Esophagus (tissue), 2 donors: ENCODE data around the gene SLC6A8. TPM values are rescaled to one million over a fixed set of nuclear protein-coding genes. Genes with fewer than 3 reads are reported as not detected.
"Not testable (repeated sequence)": the region's sequence is repeated elsewhere in the genome, so short reads cannot be mapped to it uniquely, and the experiment has no call there.

Experiments
- H3K27ac ChIP-seq, 2 donors: one replicate each; pipeline ENCODE4 v1.5.1; 2013; ENCODE audit warnings: low read depth in 2 of 2, mild to moderate bottlenecking in 2 of 2, inconsistent platforms in 1 of 2, low read length in 1 of 2, moderate library complexity in 1 of 2
- H3K27me3 ChIP-seq, 2 donors: one replicate each; pipeline ENCODE4 v1.6.1; 2013; ENCODE audit warnings: low read length in 2 of 2, control low read depth in 1 of 2, mild to moderate bottlenecking in 1 of 2; ENCODE audit not compliant: insufficient read depth in 2 of 2, control insufficient read depth in 1 of 2
- H3K36me3 ChIP-seq, 2 donors: one replicate each; pipeline ENCODE4 v1.6.1; 2013; ENCODE audit warnings: low read length in 1 of 2; ENCODE audit not compliant: control insufficient read depth in 2 of 2, insufficient read depth in 2 of 2
- H3K4me1 ChIP-seq, 2 donors: one replicate each; pipeline ENCODE4 v1.6.1; 2013; ENCODE audit warnings: low read length in 1 of 2; ENCODE audit not compliant: control insufficient read depth in 2 of 2, insufficient read depth in 2 of 2
- H3K4me3 ChIP-seq, 2 donors: one replicate each; pipeline ENCODE4 v1.5.1; 2013; ENCODE audit warnings: low read length in 2 of 2, mild to moderate bottlenecking in 2 of 2, low read depth in 1 of 2, moderate library complexity in 1 of 2
- H3K9me3 ChIP-seq, 2 donors: one replicate each; pipeline ENCODE4 v1.6.1; 2013; ENCODE audit warnings: mild to moderate bottlenecking in 2 of 2, low read depth in 1 of 2, low read length in 1 of 2, moderate library complexity in 1 of 2; ENCODE audit not compliant: control insufficient read depth in 2 of 2, insufficient read depth in 1 of 2
- WGBS, 2 donors: extraction: QIAGEN DNeasy Blood & Tissue Kit; methylation state at CpG; one replicate each; pipeline ENCODE4 v1.1.7; 2013; 5-methylcytosine and 5-hydroxymethylcytosine counted together
- polyA plus RNA-seq, 2 donors: library from polyadenylated mRNA; stranded (reverse); fragments of 200-250 nt; gene quantifications; one replicate each; pipeline ENCODE4 v1.2.3, GENCODE V29; 2013
- donor health status: healthy with polysubstance abuse.
- donor health status: Bipolar disorder and iron deficiency.

Gene SLC6A8
- polyA plus RNA-seq, 2 donors: 33.0 to 41.4 TPM

DNA sequence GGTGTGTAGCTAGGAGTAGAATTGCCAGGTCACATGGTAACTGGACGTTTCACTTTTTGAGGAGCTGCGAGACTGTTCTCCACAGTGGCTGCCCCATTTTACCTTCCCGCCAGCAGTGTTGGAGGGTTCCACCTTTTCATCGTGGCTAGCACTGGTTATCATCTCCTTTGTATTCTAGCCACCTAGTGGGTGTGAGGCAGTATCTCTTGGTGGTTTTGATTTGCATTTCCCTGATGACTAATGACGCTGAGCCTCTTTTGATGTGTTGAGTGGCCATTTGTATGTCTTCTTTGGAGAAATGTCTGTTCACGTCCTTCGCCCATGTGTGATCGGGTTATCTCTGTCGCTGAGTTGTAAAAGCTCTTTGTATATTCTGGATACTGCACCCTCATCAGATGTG, 47.5 kb downstream of the SLC6A8 start:
- WGBS, 2 donors: 76 to 81% methylated on average over 9 of the region's 9 CpGs
- Histone ChIP-seq H3K9me3 (no peaks in the 10 kb centered on the region), H3K27ac (no peak overlapping the region)

GRCh38 chrX:153736071-153736820, 48.5 kb downstream of the SLC6A8 start:
- 83 to 90% methylated on average over 28 to 30 of the region's 30 CpGs for WGBS, 2 donors
- no peak overlapping the region for H3K27ac ChIP-seq

More for the DNA sequence above, 47.5 kb downstream of the SLC6A8 start:
- Histone ChIP-seq H3K36me3 (no peaks in the 10 kb centered on the region), H3K4me3 (no peak overlapping the region), H3K4me1 (peaks cover under 1 to 2% of the 10 kb centered on the region in 2 donors), H3K27me3 (no peaks in the 10 kb centered on the region)

DNA sequence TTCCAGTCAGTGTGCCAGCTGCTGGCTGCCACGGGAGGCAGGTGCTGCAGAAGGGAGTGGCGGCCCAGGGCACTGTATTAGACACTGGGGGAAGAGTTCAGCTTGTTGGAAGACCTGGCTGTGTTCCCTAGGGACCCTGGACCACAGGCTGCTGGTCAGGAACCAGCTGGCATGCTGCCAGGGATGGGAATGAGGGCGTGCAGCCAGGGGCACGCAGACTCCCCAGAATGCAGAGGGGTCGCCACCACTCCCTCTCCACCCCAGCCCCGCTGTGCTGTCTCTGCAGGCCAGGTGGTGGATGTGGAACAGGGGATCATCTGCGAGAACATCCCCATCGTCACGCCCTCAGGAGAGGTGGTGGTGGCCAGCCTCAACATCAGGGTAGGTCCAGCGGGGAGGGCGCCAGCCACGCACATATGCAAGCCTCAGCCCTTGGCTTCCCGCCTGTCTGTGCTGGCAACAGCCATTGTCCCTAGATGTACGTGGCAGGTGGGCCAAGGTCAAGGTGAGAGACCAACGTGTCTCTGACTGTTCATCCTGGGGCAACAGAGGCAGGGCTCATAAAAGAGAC, 49.2 kb downstream of the SLC6A8 start:
- WGBS, 2 donors: 79 to 82% methylated on average over 15 of the region's 15 CpGs
- Histone ChIP-seq H3K27ac (no peak overlapping the region), H3K36me3 (no peaks in the 10 kb centered on the region), H3K27me3 (no peaks in the 10 kb centered on the region), H3K4me3 (no peak overlapping the region), H3K4me1 (peaks cover 2 to 5% of the 10 kb centered on the region in 2 donors), H3K9me3 (no peaks in the 10 kb centered on the region)

More at GRCh38 chrX:153736071-153736820, 48.5 kb downstream of the SLC6A8 start:
- no peak overlapping the region for H3K4me3 ChIP-seq
- peaks cover 2 to 5% of the 10 kb centered on the region in 2 donors for H3K4me1 ChIP-seq
- no peaks in the 10 kb centered on the region for H3K27me3 ChIP-seq
- no peaks in the 10 kb centered on the region for H3K9me3 ChIP-seq
- no peaks in the 10 kb centered on the region for H3K36me3 ChIP-seq

- H3K36me3 ChIP-seq: no peaks in the 10 kb centered on the region
- H3K9me3 ChIP-seq: no peaks in the 10 kb centered on the region
- H3K4me1 ChIP-seq: peaks cover 0 to 6% of the 10 kb centered on the region in 2 donors
- WGBS, 2 donors: 90 to 95% methylated on average over 27 of the region's 27 CpGs
- H3K4me3 ChIP-seq: no peak overlapping the region
- H3K27ac ChIP-seq: no peak overlapping the region
- H3K27me3 ChIP-seq: no peaks in the 10 kb centered on the region
Observed at GRCh38 chrX:153738056-153738605, 50.4 kb downstream of the SLC6A8 start.

DNA sequence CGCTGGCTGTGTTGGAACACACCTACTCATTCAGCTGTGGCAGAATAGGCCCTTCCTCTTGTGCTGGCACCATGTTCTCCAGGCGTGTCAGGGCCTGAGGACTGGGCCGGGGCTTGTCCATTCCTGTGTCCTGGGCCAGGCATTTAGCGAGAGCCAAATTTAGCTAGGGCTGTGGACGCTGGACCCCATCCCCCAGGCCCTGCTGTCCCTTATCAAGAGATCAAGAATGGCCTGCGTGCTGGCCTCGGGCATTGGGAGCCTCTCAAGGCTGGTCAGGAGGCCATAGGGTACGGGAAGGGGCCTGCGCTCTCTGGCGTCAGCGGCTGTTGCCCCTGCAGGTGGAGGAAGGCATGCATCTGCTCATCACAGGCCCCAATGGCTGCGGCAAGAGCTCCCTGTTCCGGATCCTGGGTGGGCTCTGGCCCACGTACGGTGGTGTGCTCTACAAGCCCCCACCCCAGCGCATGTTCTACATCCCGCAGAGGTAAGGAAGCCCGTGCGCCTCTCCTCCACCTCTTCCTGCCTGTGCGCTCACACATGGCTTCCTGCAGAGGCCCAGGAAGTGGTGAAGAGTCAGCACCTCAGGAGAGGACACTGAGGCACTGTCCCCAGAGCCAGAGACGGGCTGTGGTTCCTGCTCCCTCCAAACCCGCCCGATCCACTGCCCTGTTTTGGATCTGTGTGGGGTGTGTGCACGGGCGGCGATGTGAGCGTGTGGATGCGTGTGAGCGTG, 52.2 kb downstream of the SLC6A8 start:
- H3K4me1 ChIP-seq: peaks cover 0 to 7% of the 10 kb centered on the region in 2 donors
- 81 to 83% methylated on average over 29 of the region's 29 CpGs for WGBS, 2 donors
- no peaks in the 10 kb centered on the region for H3K27me3 ChIP-seq
- H3K27ac ChIP-seq: no peak overlapping the region
- H3K9me3 ChIP-seq: no peaks in the 10 kb centered on the region
- no peak overlapping the region for H3K4me3 ChIP-seq
- H3K36me3 ChIP-seq: no peaks in the 10 kb centered on the region

DNA sequence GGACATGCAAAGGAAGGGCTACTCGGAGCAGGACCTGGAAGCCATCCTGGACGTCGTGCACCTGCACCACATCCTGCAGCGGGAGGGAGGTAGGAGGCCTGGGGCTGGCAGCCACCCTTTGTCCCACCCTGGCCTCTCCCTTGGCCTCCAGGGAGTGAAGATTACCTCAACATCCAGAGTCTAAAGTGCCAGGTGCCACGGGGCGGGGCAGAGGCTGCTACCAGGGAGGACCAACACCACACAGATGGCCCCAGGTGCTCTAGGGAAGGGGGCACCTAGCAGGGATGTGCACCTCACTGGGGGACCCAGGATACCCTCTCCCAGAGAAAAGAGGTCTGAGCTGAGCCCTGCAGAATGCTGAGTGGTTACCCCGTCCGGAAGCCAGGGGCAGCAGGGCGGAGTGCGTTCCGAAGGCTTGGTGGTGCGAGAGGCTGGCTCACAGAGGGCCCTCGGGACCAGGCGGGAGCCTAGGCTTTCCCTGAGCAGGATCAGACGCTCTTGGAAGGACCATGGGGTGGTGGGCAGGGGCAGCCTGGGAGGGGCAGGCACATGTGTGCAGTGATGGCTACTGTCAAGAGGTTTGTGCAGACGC, 53.0 kb downstream of the SLC6A8 start:
- Histone ChIP-seq H3K4me1 (peaks cover 0 to 7% of the 10 kb centered on the region in 2 donors), H3K36me3 (no peaks in the 10 kb centered on the region), H3K27ac (no peak overlapping the region), H3K4me3 (no peak overlapping the region), H3K27me3 (no peaks in the 10 kb centered on the region), H3K9me3 (no peaks in the 10 kb centered on the region)
- WGBS, 2 donors: 75 to 84% methylated on average over 16 of the region's 16 CpGs

GRCh38 chrX:153741446-153741845, 53.7 kb downstream of the SLC6A8 start:
- Histone ChIP-seq H3K4me1 (peaks cover 0 to 7% of the 10 kb centered on the region in 2 donors), H3K27me3 (no peaks in the 10 kb centered on the region), H3K9me3 (no peaks in the 10 kb centered on the region), H3K4me3 (no peak overlapping the region), H3K36me3 (no peaks in the 10 kb centered on the region), H3K27ac (no peak overlapping the region)
- 84 to 87% methylated on average over 10 to 14 of the region's 14 CpGs for WGBS, 2 donors

- not testable (repeated sequence) for H3K9me3 ChIP-seq, H3K36me3 ChIP-seq, H3K27me3 ChIP-seq, H3K4me3 ChIP-seq, H3K4me1 ChIP-seq, H3K27ac ChIP-seq
- WGBS, 2 donors: 90 to 95% methylated on average over 14 of the region's 14 CpGs
Observed at GRCh38 chrX:153742111-153742510, 54.4 kb downstream of the SLC6A8 start.

- not testable (repeated sequence) for H3K9me3 ChIP-seq, H3K4me3 ChIP-seq, H3K27me3 ChIP-seq, H3K4me1 ChIP-seq, H3K36me3 ChIP-seq
- WGBS, 2 donors: 53 to 65% methylated on average over 18 to 32 of the region's 32 CpGs
- peak overlapping the region in 1 of 2 donors; percentile 14 for H3K27ac ChIP-seq
Observed at GRCh38 chrX:153742796-153743467, 55.2 kb downstream of the SLC6A8 start.
